ENCODE measurements around the gene DEPDC1B. TPM values are rescaled to one million over a fixed set of nuclear protein-coding genes. Genes with fewer than 3 reads are reported as not detected.

DEPDC1B gene
- total and polyA plus RNA-seq, 2 experiments from 2014 or later, result 1.8 to 15.7 TPM

DNA sequence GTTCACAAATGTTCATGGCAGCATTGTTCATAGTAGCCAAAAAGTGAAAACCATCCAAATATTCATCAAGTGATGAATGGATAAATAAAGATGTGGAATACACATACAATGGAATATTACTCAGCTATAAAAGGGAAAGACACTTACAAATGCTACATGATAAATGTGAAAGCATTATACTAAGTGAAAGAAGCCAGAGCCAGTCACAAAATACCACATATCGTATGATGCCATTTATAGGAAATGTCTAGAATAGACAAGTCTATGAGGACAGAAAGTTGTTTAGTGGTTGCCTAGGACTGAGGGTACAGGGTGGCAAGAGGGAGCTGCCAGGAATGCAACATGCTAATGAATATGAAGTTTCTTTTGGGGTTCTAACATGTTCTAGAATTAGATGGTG is 148.7 kb downstream of the DEPDC1B start:
- no peaks in the 10 kb centered on the region for H3K4me1 ChIP-seq (ENCODE audit: low read depth)
- H3K9me3 ChIP-seq (ENCODE audit: low read depth), result no peaks in the 10 kb centered on the region
- H3K27me3 ChIP-seq, result no peaks in the 10 kb centered on the region
- TF ChIP-seq, protein P1, sequence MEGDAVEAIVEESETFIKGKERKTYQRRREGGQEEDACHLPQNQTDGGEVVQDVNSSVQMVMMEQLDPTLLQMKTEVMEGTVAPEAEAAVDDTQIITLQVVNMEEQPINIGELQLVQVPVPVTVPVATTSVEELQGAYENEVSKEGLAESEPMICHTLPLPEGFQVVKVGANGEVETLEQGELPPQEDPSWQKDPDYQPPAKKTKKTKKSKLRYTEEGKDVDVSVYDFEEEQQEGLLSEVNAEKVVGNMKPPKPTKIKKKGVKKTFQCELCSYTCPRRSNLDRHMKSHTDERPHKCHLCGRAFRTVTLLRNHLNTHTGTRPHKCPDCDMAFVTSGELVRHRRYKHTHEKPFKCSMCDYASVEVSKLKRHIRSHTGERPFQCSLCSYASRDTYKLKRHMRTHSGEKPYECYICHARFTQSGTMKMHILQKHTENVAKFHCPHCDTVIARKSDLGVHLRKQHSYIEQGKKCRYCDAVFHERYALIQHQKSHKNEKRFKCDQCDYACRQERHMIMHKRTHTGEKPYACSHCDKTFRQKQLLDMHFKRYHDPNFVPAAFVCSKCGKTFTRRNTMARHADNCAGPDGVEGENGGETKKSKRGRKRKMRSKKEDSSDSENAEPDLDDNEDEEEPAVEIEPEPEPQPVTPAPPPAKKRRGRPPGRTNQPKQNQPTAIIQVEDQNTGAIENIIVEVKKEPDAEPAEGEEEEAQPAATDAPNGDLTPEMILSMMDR (IDR thresholded peaks at IDR 0.05; ENCODE audit: low read depth, low read length), result no peak
- DNase-seq (ENCODE audit: low read depth in 1 of 2, low spot score in 1 of 2), result no peak
- H3K27ac ChIP-seq, result no peak overlapping the region
- no peak overlapping the region for H3K4me3 ChIP-seq
- H3K36me3 ChIP-seq, result no peaks in the 10 kb centered on the region

DNA sequence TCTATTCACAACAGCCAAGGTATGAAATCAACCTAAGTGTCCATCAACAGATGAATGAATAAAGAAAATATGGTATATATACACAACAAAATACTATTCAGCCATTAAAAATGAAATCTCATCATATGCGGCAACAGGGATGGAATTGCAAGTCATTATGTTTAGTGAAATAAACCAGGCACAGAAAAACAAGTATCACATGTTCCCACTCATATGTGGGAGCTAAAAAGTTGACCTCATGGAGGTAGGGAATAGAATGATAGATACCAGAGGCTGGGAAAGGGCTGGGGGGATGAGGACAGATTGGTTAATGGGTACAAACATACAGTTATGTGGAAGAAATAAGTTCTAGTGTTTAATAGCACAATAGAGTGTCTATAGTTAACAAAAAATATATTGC is 149.7 kb downstream of the DEPDC1B start:
- H3K4me1 ChIP-seq (ENCODE audit: low read depth), result no peaks in the 10 kb centered on the region
- H3K27ac ChIP-seq, result no peak overlapping the region
- H3K9me3 ChIP-seq (ENCODE audit: low read depth), result no peaks in the 10 kb centered on the region
- TF ChIP-seq, protein P1 (IDR thresholded peaks at IDR 0.05; ENCODE audit: low read depth, low read length), result no peak
- no peak overlapping the region for H3K4me3 ChIP-seq
- no peak for DNase-seq (ENCODE audit: low read depth in 1 of 2, low spot score in 1 of 2)
- H3K27me3 ChIP-seq, result no peaks in the 10 kb centered on the region
- no peaks in the 10 kb centered on the region for H3K36me3 ChIP-seq

GRCh38 chr5:60549841-60550240 is 150.1 kb downstream of the DEPDC1B start:
- Histone ChIP-seq H3K36me3 (no peaks in the 10 kb centered on the region), H3K27ac (no peak overlapping the region), H3K9me3 (ENCODE audit: low read depth) (no peaks in the 10 kb centered on the region), H3K27me3 (no peaks in the 10 kb centered on the region), H3K4me1 (ENCODE audit: low read depth) (no peaks in the 10 kb centered on the region), H3K4me3 (no peak overlapping the region)
- no peak for DNase-seq (ENCODE audit: low read depth in 1 of 2, low spot score in 1 of 2)
- TF ChIP-seq, protein P1 (IDR thresholded peaks at IDR 0.05; ENCODE audit: low read depth, low read length), result no peak

Other genes with a start within 250 kb of the DEPDC1B start
- gene ELOVL7, start 144.1 kb upstream of the DEPDC1B start, total RNA-seq, result 0.14 and 0.42 TPM in 2 replicates
- gene ELOVL7, start 144.1 kb upstream of the DEPDC1B start, polyA plus RNA-seq, result 0.64 and 1.6 TPM in 2 replicates
- gene ERCC8, start 244.9 kb upstream of the DEPDC1B start, total RNA-seq, result 9.7 and 23.9 TPM in 2 replicates
- gene ERCC8, start 244.9 kb upstream of the DEPDC1B start, polyA plus RNA-seq, result 17.6 and 19.1 TPM in 2 replicates
- 17.6 and 28.8 TPM in 2 replicates for gene NDUFAF2, start 245.0 kb upstream of the DEPDC1B start, total RNA-seq
- gene NDUFAF2, start 245.0 kb upstream of the DEPDC1B start, polyA plus RNA-seq, result 50.3 and 51.2 TPM in 2 replicates

Measured in cardiac muscle cell (in vitro differentiated cells and primary cell).